Transverse colon (tissue), 4 donors: ENCODE results near the gene JUN.

ENCODE experiments used
- POLR2A ChIP-seq: fragments of 450-650 bp; IDR thresholded peaks from one replicate; pipeline ENCODE4 v1.6.1; 2016; ENCODE audit warnings: antibody characterized with exemption, mild to moderate bottlenecking, moderate library complexity
- POLR2AphosphoS5 ChIP-seq, 3 donors: sonication (generic); formaldehyde crosslinking; IDR thresholded peaks; one replicate each; pipeline ENCODE4 v1.6.1; 2016; ENCODE audit warnings: antibody characterized with exemption in 3 of 3
- TF ChIP-seq, protein P1 (sequence below), 5 experiments: fragments of 200-600 bp in 3 of 5; fragments of 450-650 bp in 2 of 5; sonication (generic) in 3 of 5; IDR thresholded peaks; 1 replicate in 2 of 5; 2 replicates in 3 of 5; pipeline ENCODE4 v1.5.1; 2016 to 2017; ENCODE audit warnings: antibody characterized with exemption in 5 of 5, inconsistent platforms in 3 of 5, mild to moderate bottlenecking in 2 of 5, moderate library complexity in 1 of 5

DNA sequence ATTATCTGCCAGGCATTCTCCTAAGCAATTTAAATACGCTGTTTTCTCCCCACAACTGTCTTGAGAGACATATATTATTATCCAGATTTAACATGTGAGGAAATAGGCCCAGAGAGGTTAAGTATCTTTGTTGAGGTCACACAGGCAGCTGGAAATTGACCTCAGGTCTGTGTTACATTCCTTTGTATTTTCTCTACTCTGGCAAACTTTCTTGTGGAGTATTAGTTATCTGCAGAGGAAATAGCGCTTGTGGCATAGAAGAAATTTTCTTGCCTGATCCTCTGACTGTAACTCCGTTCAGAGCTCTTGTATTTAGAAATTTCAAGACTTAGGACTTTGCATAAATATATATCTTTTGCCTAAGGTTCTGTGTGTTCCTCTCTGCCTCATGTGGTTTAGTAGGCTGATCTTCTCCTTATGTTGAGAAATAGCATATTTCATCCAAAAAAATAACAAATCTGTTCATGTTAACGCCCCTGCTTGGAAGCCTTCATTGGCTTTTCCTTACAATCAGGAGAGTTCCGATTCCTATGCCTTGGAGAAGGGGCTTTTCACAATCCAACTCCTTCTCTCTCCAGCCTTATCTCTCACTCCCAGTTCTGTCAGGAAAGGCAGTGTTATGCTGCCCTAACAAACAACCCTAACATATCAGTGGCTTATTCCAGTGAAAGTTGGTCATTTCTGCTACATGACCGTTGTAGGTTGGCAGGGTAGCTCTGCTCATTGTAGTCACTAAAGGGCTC lies 2.5 kb upstream of the JUN start:
- TF ChIP-seq, protein P1, sequence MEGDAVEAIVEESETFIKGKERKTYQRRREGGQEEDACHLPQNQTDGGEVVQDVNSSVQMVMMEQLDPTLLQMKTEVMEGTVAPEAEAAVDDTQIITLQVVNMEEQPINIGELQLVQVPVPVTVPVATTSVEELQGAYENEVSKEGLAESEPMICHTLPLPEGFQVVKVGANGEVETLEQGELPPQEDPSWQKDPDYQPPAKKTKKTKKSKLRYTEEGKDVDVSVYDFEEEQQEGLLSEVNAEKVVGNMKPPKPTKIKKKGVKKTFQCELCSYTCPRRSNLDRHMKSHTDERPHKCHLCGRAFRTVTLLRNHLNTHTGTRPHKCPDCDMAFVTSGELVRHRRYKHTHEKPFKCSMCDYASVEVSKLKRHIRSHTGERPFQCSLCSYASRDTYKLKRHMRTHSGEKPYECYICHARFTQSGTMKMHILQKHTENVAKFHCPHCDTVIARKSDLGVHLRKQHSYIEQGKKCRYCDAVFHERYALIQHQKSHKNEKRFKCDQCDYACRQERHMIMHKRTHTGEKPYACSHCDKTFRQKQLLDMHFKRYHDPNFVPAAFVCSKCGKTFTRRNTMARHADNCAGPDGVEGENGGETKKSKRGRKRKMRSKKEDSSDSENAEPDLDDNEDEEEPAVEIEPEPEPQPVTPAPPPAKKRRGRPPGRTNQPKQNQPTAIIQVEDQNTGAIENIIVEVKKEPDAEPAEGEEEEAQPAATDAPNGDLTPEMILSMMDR (IDR thresholded peaks at IDR 0.05), result no peak
- TF ChIP-seq POLR2A, result no peak
- TF ChIP-seq POLR2AphosphoS5 (IDR thresholded peaks at IDR 0.05), result no peak
